K562 (cell line): ENCODE measurements around the gene SLC25A21. TPM values are rescaled to one million over a fixed set of nuclear protein-coding genes. Genes with fewer than 3 reads are reported as not detected.
A peak's percentile ranks its signal among the peaks of the same experiment; 100 is the strongest.

Experiments
- GABPB2 ChIP-seq: fragments of 250-450 bp; sonication (Bioruptor Pico); conservative IDR thresholded peaks from 2 replicates; pipeline ENCODE4 v1.5.1; 2021; ENCODE audit warnings: mild to moderate bottlenecking
- HDAC2 ChIP-seq: fragments of 450-650 bp; IDR thresholded peaks from 2 replicates; pipeline ENCODE4 v1.6.1; 2016; ENCODE audit warnings: mild to moderate bottlenecking
- HMG20A ChIP-seq: fragments of 450-650 bp; formaldehyde crosslinking; conservative IDR thresholded peaks from 2 replicates; pipeline ENCODE4 v1.4.0; 2020; ENCODE audit warnings: mild to moderate bottlenecking, mixed read lengths
- NEUROD1 ChIP-seq: fragments of 150-350 bp; IDR thresholded peaks from 2 replicates; pipeline ENCODE4 v1.6.1; 2014; ENCODE audit warnings: borderline replicate concordance, low read length, low read depth; ENCODE audit not compliant: partially characterized antibody
- NR2C1 ChIP-seq, 2 experiments: fragments of 450-650 bp; IDR thresholded peaks; 2 replicates each; pipeline ENCODE4 v1.6.1; 2017; ENCODE audit warnings: mild to moderate bottlenecking in 2 of 2, antibody characterized with exemption in 1 of 2, inconsistent platforms in 1 of 2, missing compliant biosample characterization in 1 of 2, missing genetic modification characterization in 1 of 2
- POLR2A ChIP-seq: fragments of 450-650 bp; conservative IDR thresholded peaks from 2 replicates; pipeline ENCODE4 v1.6.1; 2016
- RBM17 ChIP-seq: fragments of 200-400 bp; formaldehyde crosslinking; IDR thresholded peaks from 2 replicates; pipeline ENCODE4 v1.6.1; 2017; ENCODE audit warnings: low read depth, mild to moderate bottlenecking, low read length, borderline replicate concordance
- SAFB2 ChIP-seq: fragments of 200-400 bp; formaldehyde crosslinking; IDR thresholded peaks from 2 replicates; pipeline ENCODE4 v1.6.1; 2018; ENCODE audit warnings: borderline replicate concordance, low read length, low read depth, moderate library complexity; ENCODE audit not compliant: severe bottlenecking
- SLC30A9 ChIP-seq: fragments of 250-450 bp; sonication (Bioruptor Pico); IDR thresholded peaks from 2 replicates; pipeline ENCODE4 v1.8.0; 2022; ENCODE audit warnings: mild to moderate bottlenecking, moderate library complexity
- TARDBP ChIP-seq: fragments of 450-650 bp; IDR thresholded peaks from 2 replicates; pipeline ENCODE4 v1.6.1; 2016
- ZC3H4 ChIP-seq: sonication (generic); formaldehyde crosslinking; IDR thresholded peaks from 2 replicates; pipeline ENCODE4 v1.9.0; 2021; ENCODE audit warnings: missing genetic modification reagents, borderline replicate concordance
- ZNF165 ChIP-seq: fragments of 250-450 bp; sonication (Bioruptor Pico); IDR thresholded peaks from 2 replicates; pipeline ENCODE4 v1.4.0; 2020; ENCODE audit warnings: borderline replicate concordance
- ZNF408 ChIP-seq: fragments of 250-450 bp; sonication (Bioruptor Pico); IDR thresholded peaks from 2 replicates; pipeline ENCODE4 v1.4.0; 2020; ENCODE audit warnings: low read depth, mild to moderate bottlenecking, moderate library complexity
- ZNF586 ChIP-seq: fragments of 450-650 bp; formaldehyde crosslinking; conservative IDR thresholded peaks from 2 replicates; pipeline ENCODE4 v1.4.0; 2020; ENCODE audit warnings: mild to moderate bottlenecking, moderate library complexity
- polyA plus RNA-seq, 8 experiments: library from polyadenylated mRNA; depleted of rRNA in 4 of 8; stranded (reverse) in 5 of 8; unstranded in 3 of 8; fragments of >200 nt; fragmentation: Nextera tagmentation in 2 of 8; fragmentation: Illumina TruSeq in 1 of 8; extraction: Ambion mirVana in 2 of 8; extraction: Trizol in 1 of 8; gene quantifications; 2 replicates each; pipeline versions ENCODE4 v1.2.1 to v1.2.3, GENCODE V29; 2011 to 2014; ENCODE audit warnings: inconsistent platforms in 1 of 8, missing spikeins in 1 of 8
- total RNA-seq, 7 experiments: library from RNA; depleted of rRNA in 6 of 7; stranded (reverse); fragments of >200 nt in 6 of 7; fragmentation: Illumina TruSeq in 2 of 7; extraction: Trizol in 2 of 7; gene quantifications; 2 replicates each; pipeline versions ENCODE4 v1.2.1 to v1.2.3, GENCODE V29; 2011 to 2021; ENCODE audit warnings: low replicate concordance in 1 of 7
- TF ChIP-seq, protein P1 (sequence below): sonication (generic); formaldehyde crosslinking; IDR thresholded peaks from 2 replicates; pipeline ENCODE4 v1.8.0; 2023; ENCODE audit warnings: missing genetic modification reagents, mild to moderate bottlenecking, borderline replicate concordance
- TF ChIP-seq, protein P2 (sequence below): sonication (generic); formaldehyde crosslinking; IDR thresholded peaks from 2 replicates; pipeline ENCODE4 v1.8.0; 2022; ENCODE audit warnings: missing genetic modification reagents, mild to moderate bottlenecking, moderate library complexity, borderline replicate concordance
- TF ChIP-seq, protein P3 (sequence below), 2 experiments: fragments of 200-800 bp in 1 of 2; sonication (Bioruptor generic) in 1 of 2; sonication (generic) in 1 of 2; formaldehyde crosslinking in 1 of 2; IDR thresholded peaks in 1 of 2; conservative IDR thresholded peaks in 1 of 2; 2 replicates each; pipeline versions ENCODE4 v1.5.0 to v1.6.1; 2016 to 2020; ENCODE audit warnings: missing compliant biosample characterization in 1 of 2, missing genetic modification characterization in 1 of 2, missing genetic modification reagents in 1 of 2
- TF ChIP-seq, protein P4 (sequence below): fragments of 250-450 bp; sonication (Bioruptor Pico); IDR thresholded peaks from 2 replicates; pipeline ENCODE4 v1.8.0; 2021; ENCODE audit warnings: moderate library complexity, mild to moderate bottlenecking, inconsistent platforms
- TF ChIP-seq, protein P5 (sequence below), 2 experiments: IDR thresholded peaks; 2 replicates each; pipeline ENCODE4 v1.6.1; 2011; ENCODE audit warnings: borderline replicate concordance in 1 of 2, control low read depth in 1 of 2, low read depth in 1 of 2, low read length in 1 of 2, mild to moderate bottlenecking in 1 of 2, mixed read lengths in 1 of 2, moderate library complexity in 1 of 2; ENCODE audit not compliant: insufficient read depth in 1 of 2, insufficient read length in 1 of 2, poor library complexity in 1 of 2, severe bottlenecking in 1 of 2; ENCODE audit errors: extremely low read depth in 1 of 2

Gene SLC25A21
- total and polyA plus RNA-seq, 9 of the 15 experiments (the other 6 are each of a cell fraction or from before 2014, with no cell fraction given), result 15.2 to 46.7 (median 28.7) TPM

DNA sequence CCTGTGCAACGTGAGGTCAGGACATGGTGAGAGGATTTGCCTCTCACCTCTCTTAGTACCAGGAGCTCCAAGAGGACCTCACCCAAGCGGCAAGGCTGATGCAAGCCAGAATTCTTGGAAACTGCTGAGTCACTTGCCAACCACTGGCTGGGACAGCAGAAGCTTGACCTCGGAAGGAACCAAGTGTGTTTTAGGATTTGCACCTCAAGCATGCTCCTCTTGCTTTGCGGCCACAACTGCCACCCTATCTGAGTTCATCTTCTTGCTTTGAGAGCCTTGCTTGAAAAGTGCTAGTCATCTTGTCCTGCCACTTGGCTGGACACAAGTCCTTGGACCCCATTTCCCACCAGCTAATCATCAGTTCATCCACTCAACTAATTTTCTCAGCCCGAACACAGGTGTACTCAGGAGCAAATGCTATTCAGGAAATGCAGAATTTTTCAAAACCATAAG is 195.8 kb downstream of the SLC25A21 start (continued):
- TF ChIP-seq, protein P1, sequence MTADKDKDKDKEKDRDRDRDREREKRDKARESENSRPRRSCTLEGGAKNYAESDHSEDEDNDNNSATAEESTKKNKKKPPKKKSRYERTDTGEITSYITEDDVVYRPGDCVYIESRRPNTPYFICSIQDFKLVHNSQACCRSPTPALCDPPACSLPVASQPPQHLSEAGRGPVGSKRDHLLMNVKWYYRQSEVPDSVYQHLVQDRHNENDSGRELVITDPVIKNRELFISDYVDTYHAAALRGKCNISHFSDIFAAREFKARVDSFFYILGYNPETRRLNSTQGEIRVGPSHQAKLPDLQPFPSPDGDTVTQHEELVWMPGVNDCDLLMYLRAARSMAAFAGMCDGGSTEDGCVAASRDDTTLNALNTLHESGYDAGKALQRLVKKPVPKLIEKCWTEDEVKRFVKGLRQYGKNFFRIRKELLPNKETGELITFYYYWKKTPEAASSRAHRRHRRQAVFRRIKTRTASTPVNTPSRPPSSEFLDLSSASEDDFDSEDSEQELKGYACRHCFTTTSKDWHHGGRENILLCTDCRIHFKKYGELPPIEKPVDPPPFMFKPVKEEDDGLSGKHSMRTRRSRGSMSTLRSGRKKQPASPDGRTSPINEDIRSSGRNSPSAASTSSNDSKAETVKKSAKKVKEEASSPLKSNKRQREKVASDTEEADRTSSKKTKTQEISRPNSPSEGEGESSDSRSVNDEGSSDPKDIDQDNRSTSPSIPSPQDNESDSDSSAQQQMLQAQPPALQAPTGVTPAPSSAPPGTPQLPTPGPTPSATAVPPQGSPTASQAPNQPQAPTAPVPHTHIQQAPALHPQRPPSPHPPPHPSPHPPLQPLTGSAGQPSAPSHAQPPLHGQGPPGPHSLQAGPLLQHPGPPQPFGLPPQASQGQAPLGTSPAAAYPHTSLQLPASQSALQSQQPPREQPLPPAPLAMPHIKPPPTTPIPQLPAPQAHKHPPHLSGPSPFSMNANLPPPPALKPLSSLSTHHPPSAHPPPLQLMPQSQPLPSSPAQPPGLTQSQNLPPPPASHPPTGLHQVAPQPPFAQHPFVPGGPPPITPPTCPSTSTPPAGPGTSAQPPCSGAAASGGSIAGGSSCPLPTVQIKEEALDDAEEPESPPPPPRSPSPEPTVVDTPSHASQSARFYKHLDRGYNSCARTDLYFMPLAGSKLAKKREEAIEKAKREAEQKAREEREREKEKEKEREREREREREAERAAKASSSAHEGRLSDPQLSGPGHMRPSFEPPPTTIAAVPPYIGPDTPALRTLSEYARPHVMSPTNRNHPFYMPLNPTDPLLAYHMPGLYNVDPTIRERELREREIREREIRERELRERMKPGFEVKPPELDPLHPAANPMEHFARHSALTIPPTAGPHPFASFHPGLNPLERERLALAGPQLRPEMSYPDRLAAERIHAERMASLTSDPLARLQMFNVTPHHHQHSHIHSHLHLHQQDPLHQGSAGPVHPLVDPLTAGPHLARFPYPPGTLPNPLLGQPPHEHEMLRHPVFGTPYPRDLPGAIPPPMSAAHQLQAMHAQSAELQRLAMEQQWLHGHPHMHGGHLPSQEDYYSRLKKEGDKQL, result no peak
- no peak for TF ChIP-seq SAFB2
- TF ChIP-seq, protein P2, sequence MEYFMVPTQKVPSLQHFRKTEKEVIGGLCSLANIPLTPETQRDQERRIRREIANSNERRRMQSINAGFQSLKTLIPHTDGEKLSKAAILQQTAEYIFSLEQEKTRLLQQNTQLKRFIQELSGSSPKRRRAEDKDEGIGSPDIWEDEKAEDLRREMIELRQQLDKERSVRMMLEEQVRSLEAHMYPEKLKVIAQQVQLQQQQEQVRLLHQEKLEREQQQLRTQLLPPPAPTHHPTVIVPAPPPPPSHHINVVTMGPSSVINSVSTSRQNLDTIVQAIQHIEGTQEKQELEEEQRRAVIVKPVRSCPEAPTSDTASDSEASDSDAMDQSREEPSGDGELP (CRISPR knock-in tag), result no peak
- TF ChIP-seq ZC3H4 (CRISPR knock-in tag), result no peak
- no peak for TF ChIP-seq ZNF586 (CRISPR knock-in tag)
- peak; percentile 78; the same call in 1 of the 2 replicates for TF ChIP-seq NR2C1 (IDR thresholded peaks at IDR 0.05)
- peak; percentile 91 for TF ChIP-seq NR2C1 (tag; IDR thresholded peaks at IDR 0.05)
- TF ChIP-seq, protein P3, sequence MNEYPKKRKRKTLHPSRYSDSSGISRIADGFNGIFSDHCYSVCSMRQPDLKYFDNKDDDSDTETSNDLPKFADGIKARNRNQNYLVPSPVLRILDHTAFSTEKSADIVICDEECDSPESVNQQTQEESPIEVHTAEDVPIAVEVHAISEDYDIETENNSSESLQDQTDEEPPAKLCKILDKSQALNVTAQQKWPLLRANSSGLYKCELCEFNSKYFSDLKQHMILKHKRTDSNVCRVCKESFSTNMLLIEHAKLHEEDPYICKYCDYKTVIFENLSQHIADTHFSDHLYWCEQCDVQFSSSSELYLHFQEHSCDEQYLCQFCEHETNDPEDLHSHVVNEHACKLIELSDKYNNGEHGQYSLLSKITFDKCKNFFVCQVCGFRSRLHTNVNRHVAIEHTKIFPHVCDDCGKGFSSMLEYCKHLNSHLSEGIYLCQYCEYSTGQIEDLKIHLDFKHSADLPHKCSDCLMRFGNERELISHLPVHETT (CRISPR knock-in tag; conservative IDR thresholded peaks at IDR 0.05 in 1 of 2, IDR thresholded peaks at IDR 0.05 in 1 of 2), result no peak; a peak in 1 of 4 replicates
- peak; percentile 77; the same call in 1 of the 2 replicates for TF ChIP-seq HDAC2
- no peak for TF ChIP-seq RBM17
- peak; percentile 57 for TF ChIP-seq NEUROD1
- TF ChIP-seq, protein P4, sequence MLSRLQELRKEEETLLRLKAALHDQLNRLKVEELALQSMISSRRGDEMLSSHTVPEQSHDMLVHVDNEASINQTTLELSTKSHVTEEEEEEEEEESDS (CRISPR knock-in tag), result no peak
- TF ChIP-seq, protein P5, sequence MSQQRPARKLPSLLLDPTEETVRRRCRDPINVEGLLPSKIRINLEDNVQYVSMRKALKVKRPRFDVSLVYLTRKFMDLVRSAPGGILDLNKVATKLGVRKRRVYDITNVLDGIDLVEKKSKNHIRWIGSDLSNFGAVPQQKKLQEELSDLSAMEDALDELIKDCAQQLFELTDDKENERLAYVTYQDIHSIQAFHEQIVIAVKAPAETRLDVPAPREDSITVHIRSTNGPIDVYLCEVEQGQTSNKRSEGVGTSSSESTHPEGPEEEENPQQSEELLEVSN (IDR thresholded peaks at IDR 0.05; ENCODE audit: borderline replicate concordance in 1 of 2, extremely low read depth in 1 of 2, insufficient read depth in 1 of 2, insufficient read length in 1 of 2, low read depth in 1 of 2, low read length in 1 of 2, poor library complexity in 1 of 2, severe bottlenecking in 1 of 2), result peak; percentile 67 to 73
- no peak for TF ChIP-seq ZNF408 (CRISPR knock-in tag)
- no peak for TF ChIP-seq SLC30A9 (CRISPR knock-in tag)
- no peak for TF ChIP-seq GABPB2 (CRISPR knock-in tag)
- TF ChIP-seq HMG20A (CRISPR knock-in tag), result no peak
- no peak for TF ChIP-seq ZNF165 (CRISPR knock-in tag)
- TF ChIP-seq POLR2A, result no peak
- TF ChIP-seq TARDBP, result no peak
